ENCODE results near the gene FSD2. TPM values are rescaled to one million over a fixed set of nuclear protein-coding genes. Genes with fewer than 3 reads are reported as not detected.

The FSD2 gene
- total RNA-seq, 1 experiment from 2014 or later = not detected

- H3K14ac ChIP-seq (ENCODE audit: insufficient read depth, low read length) = no peak overlapping the region
- no CpG with 5 or more reads among the region's 1 CpG for WGBS (ENCODE audit: extremely low coverage, insufficient read length, low lambda C conversion rate)
- Mint-ChIP-seq H3K27me3 (ENCODE audit: low read depth) (no peaks in the 10 kb centered on the region), H3K4me1 (no peaks in the 10 kb centered on the region; a peak in 1 of 4 replicates), H3K27ac (no peak overlapping the region), H3K4me3 (no peak overlapping the region), H3K36me3 (ENCODE audit: insufficient read depth in 1 of 3, low read depth in 3 of 3) (no peaks in the 10 kb centered on the region), H3K9me3 (no peaks in the 10 kb centered on the region)
- no peak overlapping the region for H3T11ph ChIP-seq (ENCODE audit: low read length)
- H3K9me3 ChIP-seq (ENCODE audit: control insufficient read depth, low read depth, low read length) = no peaks in the 10 kb centered on the region
- H4K8ac ChIP-seq (replicated peaks; ENCODE audit: insufficient read length, low read depth, low read length) = no peak overlapping the region
- no peak overlapping the region for H2AK5ac ChIP-seq (ENCODE audit: insufficient read length, low read length)
- H3K18ac ChIP-seq (ENCODE audit: insufficient read length, low read depth, low read length) = no peak overlapping the region
- H3K56ac ChIP-seq (ENCODE audit: insufficient read length, low read depth, low read length) = no peak overlapping the region
- H4K5ac ChIP-seq (ENCODE audit: insufficient read length, low read depth, low read length) = no peak overlapping the region
- DNase-seq = no peak
- H3K27ac ChIP-seq (ENCODE audit: insufficient read length, low read depth, low read length) = no peak overlapping the region
- H3K23ac ChIP-seq (ENCODE audit: insufficient read length, low read depth, low read length) = no peak overlapping the region
- H3K4ac ChIP-seq (ENCODE audit: low read depth, low read length) = no peak overlapping the region
- H2BK12ac ChIP-seq (ENCODE audit: insufficient read length, low read depth, low read length) = no peak overlapping the region
- H2BK5ac ChIP-seq (ENCODE audit: insufficient read length, low read length) = no peak overlapping the region
- no peak overlapping the region for H2BK15ac ChIP-seq (ENCODE audit: low read depth, low read length)
- H2AFZ ChIP-seq (ENCODE audit: low read length) = no peak overlapping the region
- no peaks in the 10 kb centered on the region for H3K79me2 ChIP-seq (ENCODE audit: insufficient read depth, low read length)
- no peak overlapping the region for H2BK120ac ChIP-seq (ENCODE audit: low read depth, low read length, poor library complexity, severe bottlenecking)
- H3K27me3 ChIP-seq (ENCODE audit: insufficient read depth, low read length) = no peaks in the 10 kb centered on the region
- no peak for TF ChIP-seq CTCF (conservative IDR thresholded peaks at IDR 0.05)
- H3K4me1 ChIP-seq (ENCODE audit: insufficient read depth, low read length) = no peaks in the 10 kb centered on the region
- no peaks in the 10 kb centered on the region for H3K23me2 ChIP-seq (ENCODE audit: insufficient read length, low read depth, low read length, poor library complexity, severe bottlenecking)
- no peak overlapping the region for H2BK20ac ChIP-seq (ENCODE audit: low read depth, low read length, poor library complexity, severe bottlenecking)
- H3K4me2 ChIP-seq (ENCODE audit: insufficient read depth, insufficient read length, low read length) = no peak overlapping the region
- H4K20me1 ChIP-seq (ENCODE audit: control insufficient read depth, insufficient read depth, insufficient read length) = no peaks in the 10 kb centered on the region
- no peak overlapping the region for H3K9ac ChIP-seq (ENCODE audit: extremely low read depth, insufficient read length, low read length)
- no peaks in the 10 kb centered on the region for H3K79me1 ChIP-seq (ENCODE audit: insufficient read depth, low read depth, low read length, poor library complexity, severe bottlenecking)
- H4K91ac ChIP-seq (ENCODE audit: insufficient read length, low read depth, low read length) = no peak overlapping the region
Measured at GRCh38 chr15:82743810-82744209, 62.1 kb downstream of the FSD2 start.
